ENCODE data around the gene VAV3. TPM values are rescaled to one million over a fixed set of nuclear protein-coding genes. Genes with fewer than 3 reads are reported as not detected.

VAV3 gene
- total RNA-seq, 1 experiment from 2014 or later: 10.0 TPM

GRCh38 chr1:107974090-107974489 is 9.1 kb upstream of the VAV3 start:
- no peak for DNase-seq (ENCODE audit: low spot score)
- no peak for TF ChIP-seq TEAD4 (CRISPR knock-in tag; IDR thresholded peaks at IDR 0.05)
- TF ChIP-seq ZBTB43 (CRISPR knock-in tag; IDR thresholded peaks at IDR 0.05): no peak
- no peak for TF ChIP-seq IRF2 (CRISPR knock-in tag; IDR thresholded peaks at IDR 0.05; ENCODE audit: borderline replicate concordance, low read depth)
- ChIA-PET POLR2A (no interaction called here), CTCF (no interaction called here)
- Mint-ChIP-seq H3K9me3 (no peaks in the 10 kb centered on the region), H3K27me3 (ENCODE audit: low read depth) (no peaks in the 10 kb centered on the region), H3K27ac (no peak overlapping the region), H3K36me3 (no peaks in the 10 kb centered on the region), H3K4me1 (peaks cover 6% of the 10 kb centered on the region), H3K4me3 (no peak overlapping the region)
- ATAC-seq: no peak

- H3K36me3 Mint-ChIP-seq: no peaks in the 10 kb centered on the region
- DNase-seq (ENCODE audit: low spot score) (no peak), ATAC-seq (no peak)
- peaks cover 6% of the 10 kb centered on the region for H3K4me1 Mint-ChIP-seq
- no peaks in the 10 kb centered on the region for H3K27me3 Mint-ChIP-seq (ENCODE audit: low read depth)
- TF ChIP-seq SMAD4 (CRISPR knock-in tag; IDR thresholded peaks at IDR 0.05) (no peak), FOXK1 (CRISPR knock-in tag; IDR thresholded peaks at IDR 0.05) (no peak), ATF2 (CRISPR knock-in tag; IDR thresholded peaks at IDR 0.05; ENCODE audit: borderline replicate concordance, low read depth) (no peak), USF2 (CRISPR knock-in tag; IDR thresholded peaks at IDR 0.05) (no peak), NFE2L1 (CRISPR knock-in tag; IDR thresholded peaks at IDR 0.05) (no peak), MXD4 (CRISPR knock-in tag; IDR thresholded peaks at IDR 0.05; ENCODE audit: borderline replicate concordance) (no peak), CBFB (CRISPR knock-in tag; IDR thresholded peaks at IDR 0.05; ENCODE audit: low read depth) (no peak), ZNF263 (CRISPR knock-in tag; IDR thresholded peaks at IDR 0.05; ENCODE audit: low read depth) (no peak), ZNF232 (CRISPR knock-in tag; IDR thresholded peaks at IDR 0.05) (no peak), E2F1 (CRISPR knock-in tag; IDR thresholded peaks at IDR 0.05) (no peak), CREB1 (CRISPR knock-in tag; IDR thresholded peaks at IDR 0.05) (no peak), ZNF281 (CRISPR knock-in tag; IDR thresholded peaks at IDR 0.05) (no peak), USF1 (CRISPR knock-in tag; IDR thresholded peaks at IDR 0.05) (no peak), SMAD3 (CRISPR knock-in tag; IDR thresholded peaks at IDR 0.05; ENCODE audit: borderline replicate concordance) (no peak), ZNF317 (CRISPR knock-in tag; IDR thresholded peaks at IDR 0.05; ENCODE audit: borderline replicate concordance, low read depth) (no peak), CREM (CRISPR knock-in tag; IDR thresholded peaks at IDR 0.05) (no peak), ZBTB21 (CRISPR knock-in tag; IDR thresholded peaks at IDR 0.05; ENCODE audit: borderline replicate concordance) (no peak)
- no peak overlapping the region for H3K4me3 Mint-ChIP-seq
- POLR2A ChIA-PET: no interaction called here
- no peak overlapping the region for H3K27ac Mint-ChIP-seq
- CTCF ChIA-PET: no interaction called here
- H3K9me3 Mint-ChIP-seq: no peaks in the 10 kb centered on the region
Measured at GRCh38 chr1:107972391-107973180, 7.6 kb upstream of the VAV3 start.

All from WTC11 (cell line).